Measurements from ENCODE around the gene C22orf39. TPM values are rescaled to one million over a fixed set of nuclear protein-coding genes. Genes with fewer than 3 reads are reported as not detected.
"Not testable (repeated sequence)": the region's sequence is repeated elsewhere in the genome, so short reads cannot be mapped to it uniquely, and the experiment has no call there.

C22orf39 gene
- polyA plus RNA-seq, 12 donors, result 25.1 to 36.0 (median 32.3) TPM; not detected in 1

GRCh38 chr22:19457828-19458428, 10.4 kb upstream of the C22orf39 start:
- DNase-seq, result no peak

DNA sequence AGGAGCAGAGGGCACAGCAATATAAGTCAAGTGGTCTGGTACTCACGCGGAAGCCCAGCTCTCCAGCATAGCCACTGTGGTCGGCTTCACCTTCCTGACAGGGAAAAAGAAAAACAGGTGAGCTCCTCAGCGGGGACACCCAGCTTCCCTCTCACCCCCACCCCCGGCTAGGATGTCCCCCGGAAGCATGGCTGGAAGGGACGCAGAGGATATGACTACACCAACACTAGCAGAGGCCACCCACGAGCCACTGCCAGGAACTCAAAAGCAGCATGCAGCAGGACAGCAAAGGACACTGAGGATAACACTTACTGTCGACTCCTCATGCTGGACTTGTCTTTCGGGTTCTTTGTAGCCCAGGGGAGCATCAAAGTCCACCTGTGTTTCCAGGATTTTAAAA, 9.0 kb upstream of the C22orf39 start:
- DNase-seq, result no peak

DNA sequence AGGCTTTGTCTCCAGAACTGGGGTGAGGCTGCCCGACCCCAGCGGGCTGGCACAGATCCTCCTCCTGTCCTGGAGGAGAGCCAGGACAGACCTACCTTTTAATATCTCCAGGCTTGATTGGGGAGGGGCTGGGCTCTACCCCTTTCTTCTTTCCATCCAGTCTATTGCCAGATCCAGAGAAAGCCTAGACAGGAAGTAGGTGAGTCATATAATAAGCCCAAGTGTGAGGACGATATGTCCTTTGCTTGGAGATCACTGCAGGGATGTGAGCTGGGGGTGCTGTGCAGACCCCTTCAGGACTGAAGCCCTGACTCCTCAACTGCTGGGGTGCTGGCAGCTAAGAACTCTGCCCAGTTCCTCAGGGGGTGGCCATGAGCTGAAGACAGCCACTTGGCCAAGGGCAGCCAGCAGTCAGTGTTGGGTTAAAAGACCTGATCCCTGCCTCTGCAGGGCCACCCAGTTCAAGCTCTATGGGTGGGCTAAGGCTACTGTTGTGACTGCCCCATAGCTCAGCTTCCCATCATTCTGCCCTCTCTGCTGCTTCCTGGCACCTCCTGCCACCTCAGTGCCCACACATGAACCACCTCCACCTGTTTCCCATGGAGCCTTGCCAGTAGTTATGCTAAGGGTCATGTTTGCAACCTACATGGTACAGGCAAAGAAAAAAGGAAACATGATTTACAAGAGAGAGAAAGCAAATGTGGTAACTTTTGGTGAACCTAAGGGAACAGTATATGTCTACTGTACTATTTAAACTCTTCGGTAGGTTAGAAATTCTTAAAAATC, 8.3 kb upstream of the C22orf39 start:
- no peak for DNase-seq

GRCh38 chr22:19455033-19455432, 7.5 kb upstream of the C22orf39 start:
- no peak for DNase-seq

DNA sequence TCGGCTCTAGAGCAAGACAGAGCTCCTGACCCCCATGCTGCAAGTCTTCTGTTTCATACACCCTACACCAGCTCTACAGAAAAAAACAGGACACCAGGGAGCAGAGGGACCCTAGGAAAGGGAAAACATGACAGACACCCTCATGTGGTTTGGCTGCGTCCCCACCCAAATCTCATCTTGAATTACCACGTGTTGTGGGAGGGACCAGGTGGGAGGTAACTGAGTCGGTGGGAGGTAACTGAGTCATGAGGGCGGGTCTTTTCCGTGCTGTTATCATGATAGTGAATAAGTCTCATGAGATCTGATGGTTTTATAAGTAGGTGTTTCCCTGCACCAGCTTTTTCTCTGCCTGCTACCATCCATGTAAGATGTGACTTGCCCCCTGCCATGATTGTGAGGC, 6.6 kb upstream of the C22orf39 start:
- no peak for DNase-seq

GRCh38 chr22:19453718-19454117, 6.2 kb upstream of the C22orf39 start:
- DNase-seq, result no peak

DNA sequence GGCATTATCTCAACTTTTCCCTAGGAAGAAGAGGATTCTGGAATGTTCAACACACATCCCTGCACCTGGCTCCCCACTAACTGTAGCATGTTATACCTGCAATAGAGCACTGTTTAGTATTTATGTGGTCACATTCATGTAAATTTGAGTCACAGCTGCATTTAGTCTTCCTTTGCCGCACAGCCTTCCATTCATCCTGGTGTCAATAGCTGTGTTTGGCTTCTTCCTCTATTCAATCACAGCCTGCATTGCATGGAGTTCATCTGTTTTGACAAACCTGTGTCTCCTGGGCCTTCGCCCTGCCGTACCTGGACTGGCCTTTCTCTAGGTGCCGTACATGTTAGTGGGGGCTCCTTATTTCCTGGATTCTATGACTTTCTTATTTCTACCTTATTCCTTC, 4.1 kb upstream of the C22orf39 start:
- DNase-seq, result no peak

GRCh38 chr22:19450363-19451175, 3.1 kb upstream of the C22orf39 start:
- DNase-seq, result no peak

GRCh38 chr22:19449422-19449767, 1.9 kb upstream of the C22orf39 start:
- DNase-seq, result no peak

- DNase-seq, result no peak
These were observed 1.4 kb upstream of the C22orf39 start for GRCh38 chr22:19448739-19449421.

GRCh38 chr22:19448076-19448607, 631 bp upstream of the C22orf39 start:
- DNase-seq, result peak; percentile 67

GRCh38 chr22:19446603-19447329, 745 bp downstream of the C22orf39 start:
- no peak for DNase-seq

- DNase-seq, result not testable (repeated sequence)
These were observed 2.1 kb downstream of the C22orf39 start for GRCh38 chr22:19445279-19445982.

GRCh38 chr22:19443544-19444211, 3.8 kb downstream of the C22orf39 start:
- DNase-seq, result no peak

GRCh38 chr22:19442166-19442565, 5.3 kb downstream of the C22orf39 start:
- DNase-seq, result no peak

- no peak for DNase-seq
These were observed 6.9 kb downstream of the C22orf39 start for GRCh38 chr22:19440411-19441195.

DNA sequence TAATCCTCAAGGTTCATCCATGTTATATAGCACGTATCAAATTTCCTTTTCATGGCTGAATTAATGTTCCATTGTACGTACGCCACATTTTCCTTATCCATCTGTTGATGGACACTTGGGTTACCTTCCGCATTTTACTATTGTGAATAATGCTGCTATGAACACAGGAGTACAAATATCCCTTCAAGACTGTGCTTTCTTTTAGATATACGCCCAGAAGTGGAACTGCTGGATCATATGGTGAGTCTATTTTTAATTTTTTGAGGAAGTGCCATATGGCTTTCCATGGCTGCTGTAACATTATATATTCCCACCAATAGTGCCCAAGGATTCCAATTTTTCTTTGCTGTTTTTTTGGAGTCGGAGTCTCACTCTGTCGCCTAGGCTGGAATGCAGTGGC, 9.2 kb downstream of the C22orf39 start:
- no peak for DNase-seq

- not testable (repeated sequence) for DNase-seq
These were observed 10.9 kb downstream of the C22orf39 start for GRCh38 chr22:19436444-19437161.
